Kidney (tissue), 14 donors: Measurements from ENCODE around the gene NSUN7. TPM values are rescaled to one million over a fixed set of nuclear protein-coding genes. Genes with fewer than 3 reads are reported as not detected.

ENCODE experiments used
- DNase-seq, 5 donors: peaks; one replicate each; pipeline ENCODE4 v3.0.0-alpha.2; 2013 to 2020
- FAIRE-seq: peaks from 2 replicates; lab custom pipeline; 2012; peaks lifted over from hg19 to GRCh38; lab: Jason Lieb, UNC
- H3K27ac ChIP-seq, 2 donors: one replicate each; pipeline ENCODE4 v1.7.0; 2013; ENCODE audit warnings: low read depth in 2 of 2, low read length in 2 of 2, inconsistent platforms in 1 of 2
- H3K27me3 ChIP-seq: one replicate; pipeline ENCODE4 v1.7.1; 2013; ENCODE audit warnings: low read length, inconsistent platforms; ENCODE audit not compliant: control insufficient read depth, insufficient read depth
- H3K36me3 ChIP-seq, 3 donors: one replicate each; pipeline versions ENCODE4 v1.7.0 to v1.7.1; 2013; ENCODE audit warnings: low read length in 3 of 3, control low read depth in 1 of 3, inconsistent platforms in 1 of 3; ENCODE audit not compliant: insufficient read depth in 3 of 3, control insufficient read depth in 2 of 3
- H3K4me1 ChIP-seq, 3 donors: one replicate each; pipeline versions ENCODE4 v1.7.0 to v1.7.1; 2013; ENCODE audit warnings: low read length in 3 of 3, inconsistent platforms in 1 of 3, low read depth in 1 of 3; ENCODE audit not compliant: control insufficient read depth in 2 of 3, insufficient read depth in 2 of 3
- H3K4me3 ChIP-seq, 3 donors: one replicate each; pipeline versions ENCODE4 v1.7.0 to v1.8.1; 2013; ENCODE audit warnings: low read length in 3 of 3, control low read depth in 1 of 3, inconsistent platforms in 1 of 3
- H3K9ac ChIP-seq, 3 donors: one replicate each; pipeline versions ENCODE4 v1.7.0 to v1.7.1; 2013; ENCODE audit warnings: low read length in 3 of 3, control low read depth in 1 of 3, inconsistent platforms in 1 of 3
- H3K9me3 ChIP-seq, 3 donors: one replicate each; pipeline versions ENCODE4 v1.7.0 to v1.7.1; 2013; ENCODE audit warnings: low read length in 3 of 3, control low read depth in 1 of 3, inconsistent platforms in 1 of 3; ENCODE audit not compliant: control insufficient read depth in 2 of 3, insufficient read depth in 1 of 3
- CTCF ChIP-seq: IDR thresholded peaks from 3 replicates; pipeline ENCODE4 v1.5.1; 2012; ENCODE audit warnings: mild to moderate bottlenecking, moderate library complexity, borderline replicate concordance; ENCODE audit not compliant: insufficient read depth; ENCODE audit errors: extremely low read depth
- intact Hi-C: fragments of 100-400 bp; cut with DNase I; formaldehyde crosslinking; loops from one replicate; pipeline ENCODE4 v1.11.1; 2022
- polyA plus RNA-seq: library from polyadenylated mRNA; stranded (reverse); fragments of 350-450 nt; fragmentation: Illumina TruSeq; extraction: RNeasy Lipid Tissue Mini Kit (QIAGEN cat#74804); gene quantifications from one replicate; pipeline ENCODE4 v1.2.3, GENCODE V29; 2014; ENCODE audit warnings: low read depth, low replicate concordance; ENCODE audit not compliant: insufficient read depth
- total RNA-seq: library from RNA; stranded (reverse); fragmentation: NEBNext Ultra II Directional; extraction: Animal tissue kit (Norgen Biotek cat#: 25700); gene quantifications from one replicate; pipeline ENCODE4 v1.2.1, GENCODE V29; 2021
- donor health status: control.
- donor health status: control.
- donor health status: control.
- donor health status: control.
- donor health status: control.
- donor health status: DM: yes; HTN: yes; CAD: no.
- donor health status: Normal renal cell carcinoma (clear cell type).

The NSUN7 gene
- total and polyA plus RNA-seq, 2 donors from 2014 or later = 4.1 to 7.6 TPM

DNA sequence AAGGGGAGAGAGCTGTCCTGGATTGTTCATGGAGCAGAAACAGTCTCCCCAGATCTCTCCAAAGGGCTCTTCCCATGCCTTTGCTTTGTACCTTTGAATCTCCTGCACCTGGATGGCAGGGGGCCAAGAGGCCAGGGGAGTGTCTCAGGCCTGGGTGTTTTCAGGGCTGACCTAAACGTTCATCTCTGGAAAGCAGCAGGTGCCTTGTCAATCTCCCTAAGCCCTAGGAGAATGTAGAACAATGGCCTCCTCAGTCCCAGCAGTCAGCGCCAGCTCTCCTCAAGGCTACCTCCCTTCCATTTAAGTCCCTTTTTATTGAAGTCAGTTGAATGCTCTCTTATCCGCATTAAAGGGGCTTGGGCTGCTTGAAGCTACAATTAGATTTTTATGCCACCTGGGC lies 31.2 kb upstream of the NSUN7 start:
- Histone ChIP-seq H3K4me3 (no peak overlapping the region), H3K27me3 (no peaks in the 10 kb centered on the region), H3K36me3 (no peaks in the 10 kb centered on the region), H3K27ac (peak overlapping the region; percentile 27 to 78), H3K9me3 (no peaks in the 10 kb centered on the region), H3K4me1 (peaks cover 0 to 7% (median 3%) of the 10 kb centered on the region in 3 donors), H3K9ac (no peak overlapping the region)
- FAIRE-seq (no peak), DNase-seq (no peak)
- no peak for TF ChIP-seq CTCF
- intact Hi-C loops = no loop called here

DNA sequence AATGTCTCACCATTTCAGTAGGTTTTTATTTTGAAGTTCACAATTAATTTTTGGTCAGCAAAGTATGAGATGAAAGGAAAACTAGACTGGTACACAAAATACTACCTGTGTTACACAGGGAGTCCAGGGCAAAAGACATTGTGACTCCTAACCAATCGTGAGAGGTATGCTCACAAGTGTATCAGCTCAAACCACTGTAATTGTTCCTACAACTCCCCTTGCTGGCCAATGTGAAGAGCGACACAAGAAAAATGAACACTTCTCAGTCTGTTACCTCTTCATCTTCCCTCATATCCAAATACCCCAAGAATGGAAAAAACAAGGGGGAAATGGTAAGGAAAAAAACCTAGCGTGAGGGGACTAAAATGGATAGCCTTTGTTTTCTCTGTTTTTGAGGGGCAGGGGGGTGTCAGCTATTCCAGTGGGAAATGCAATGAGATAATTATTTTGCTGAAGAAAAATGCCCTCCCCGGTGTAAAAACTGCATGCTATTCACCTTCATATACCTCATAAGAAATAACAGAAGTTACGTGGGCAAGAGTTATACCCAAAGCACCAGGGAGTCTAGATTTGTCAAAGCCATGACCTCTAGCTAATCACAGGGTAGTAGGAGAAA lies 30.6 kb upstream of the NSUN7 start:
- DNase-seq (peak in 3 of 5 donors; percentile 34 to 89 (median 82)), FAIRE-seq (peak; percentile 42)
- H3K36me3 ChIP-seq = no peaks in the 10 kb centered on the region
- peak overlapping the region; percentile 27 to 78 for H3K27ac ChIP-seq
- H3K9ac ChIP-seq = no peak overlapping the region
- peaks cover 0 to 7% (median 3%) of the 10 kb centered on the region in 3 donors for H3K4me1 ChIP-seq
- H3K9me3 ChIP-seq = no peaks in the 10 kb centered on the region
- no peak overlapping the region for H3K4me3 ChIP-seq
- H3K27me3 ChIP-seq = no peaks in the 10 kb centered on the region
- peak; percentile 73 for TF ChIP-seq CTCF
- intact Hi-C loops = no loop called here

- no peak overlapping the region for H3K4me3 ChIP-seq
- H3K4me1 ChIP-seq = peaks cover 0 to 7% (median 3%) of the 10 kb centered on the region in 3 donors
- H3K9ac ChIP-seq = no peak overlapping the region
- no peaks in the 10 kb centered on the region for H3K27me3 ChIP-seq
- no peaks in the 10 kb centered on the region for H3K36me3 ChIP-seq
- intact Hi-C loops = no loop called here
- FAIRE-seq (no peak), DNase-seq (no peak)
- TF ChIP-seq CTCF = no peak
- no peak overlapping the region for H3K27ac ChIP-seq
- H3K9me3 ChIP-seq = no peaks in the 10 kb centered on the region
Measured at GRCh38 chr4:40720351-40720750, 29.4 kb upstream of the NSUN7 start.
